Erythroblast (primary cell): ENCODE data around the gene APEX1.

ENCODE experiments used
- GATA1 ChIP-seq: IDR thresholded peaks from 2 replicates; pipeline ENCODE4 v1.6.1; 2011; ENCODE audit warnings: low read depth, mild to moderate bottlenecking, control low read depth, low read length, moderate library complexity
- POLR2A ChIP-seq: IDR thresholded peaks from 2 replicates; pipeline ENCODE4 v1.6.1; 2011; ENCODE audit warnings: mild to moderate bottlenecking, low read length

DNA sequence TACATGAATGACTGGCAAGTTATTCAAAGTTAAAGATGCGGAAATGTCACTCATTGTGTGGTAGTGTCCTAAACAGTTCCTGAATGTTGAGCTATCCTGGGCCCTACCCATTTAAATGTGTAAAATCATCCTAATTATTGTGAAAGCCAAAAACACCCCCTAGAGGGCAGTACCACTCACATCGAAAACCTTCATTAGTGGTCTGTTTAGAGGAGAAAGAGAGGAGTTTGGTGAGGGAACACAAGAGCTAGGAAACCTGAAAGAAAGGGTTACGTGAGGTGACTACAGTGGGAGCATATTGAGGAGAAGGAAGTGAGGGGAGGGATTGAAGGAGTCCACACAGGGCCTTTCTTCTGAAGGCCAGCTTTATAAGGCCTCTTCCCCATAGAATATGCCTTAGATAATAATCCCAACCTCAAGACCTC lies 39.2 kb upstream of the APEX1 start:
- TF ChIP-seq GATA1 (no peak), POLR2A (no peak)
